ENCODE measurements around the gene SIVA1.

SIVA1 gene

DNA sequence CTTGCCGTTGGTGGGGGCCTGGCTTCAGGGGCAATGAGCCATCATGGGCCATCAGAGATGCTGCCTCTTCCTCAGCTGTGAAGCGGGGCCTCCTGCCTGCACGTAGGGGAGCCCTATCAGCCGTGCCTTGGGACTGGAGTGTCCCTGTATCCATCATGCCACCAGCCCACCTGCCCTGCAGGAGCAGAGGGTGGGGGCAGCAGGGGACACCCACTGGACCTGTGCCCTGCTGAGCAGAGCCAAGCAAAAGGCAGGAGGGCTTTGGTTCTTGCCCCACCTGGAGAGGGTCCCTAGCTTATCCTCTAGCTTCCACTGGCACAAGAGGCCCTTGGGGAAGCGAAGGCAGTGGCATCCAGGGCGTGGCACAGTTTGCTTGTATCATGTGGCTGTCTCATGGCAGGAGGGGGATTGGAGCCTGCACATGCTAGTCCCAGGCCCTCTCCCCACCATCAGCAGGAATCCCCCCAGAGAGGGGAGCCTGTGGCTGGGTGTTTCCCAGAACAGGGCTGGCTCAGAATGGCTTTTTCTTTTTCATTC, 18.8 kb upstream of the SIVA1 start:
- no peak; the same call in 2 of the 3 replicates for ATAC-seq
- TF ChIP-seq ZNF70 (CRISPR knock-in tag; IDR thresholded peaks at IDR 0.05) (no peak), PATZ1 (CRISPR knock-in tag; IDR thresholded peaks at IDR 0.05; ENCODE audit: borderline replicate concordance) (no peak), ZC3H10 (CRISPR knock-in tag; IDR thresholded peaks at IDR 0.05) (no peak), ZNF8 (CRISPR knock-in tag; IDR thresholded peaks at IDR 0.05) (no peak), TOX (CRISPR knock-in tag; IDR thresholded peaks at IDR 0.05; ENCODE audit: borderline replicate concordance) (no peak), PPARA (CRISPR knock-in tag; IDR thresholded peaks at IDR 0.05; ENCODE audit: borderline replicate concordance) (no peak), TCF4 (CRISPR knock-in tag; IDR thresholded peaks at IDR 0.05; ENCODE audit: borderline replicate concordance) (no peak)
- TF ChIP-seq, protein P1, sequence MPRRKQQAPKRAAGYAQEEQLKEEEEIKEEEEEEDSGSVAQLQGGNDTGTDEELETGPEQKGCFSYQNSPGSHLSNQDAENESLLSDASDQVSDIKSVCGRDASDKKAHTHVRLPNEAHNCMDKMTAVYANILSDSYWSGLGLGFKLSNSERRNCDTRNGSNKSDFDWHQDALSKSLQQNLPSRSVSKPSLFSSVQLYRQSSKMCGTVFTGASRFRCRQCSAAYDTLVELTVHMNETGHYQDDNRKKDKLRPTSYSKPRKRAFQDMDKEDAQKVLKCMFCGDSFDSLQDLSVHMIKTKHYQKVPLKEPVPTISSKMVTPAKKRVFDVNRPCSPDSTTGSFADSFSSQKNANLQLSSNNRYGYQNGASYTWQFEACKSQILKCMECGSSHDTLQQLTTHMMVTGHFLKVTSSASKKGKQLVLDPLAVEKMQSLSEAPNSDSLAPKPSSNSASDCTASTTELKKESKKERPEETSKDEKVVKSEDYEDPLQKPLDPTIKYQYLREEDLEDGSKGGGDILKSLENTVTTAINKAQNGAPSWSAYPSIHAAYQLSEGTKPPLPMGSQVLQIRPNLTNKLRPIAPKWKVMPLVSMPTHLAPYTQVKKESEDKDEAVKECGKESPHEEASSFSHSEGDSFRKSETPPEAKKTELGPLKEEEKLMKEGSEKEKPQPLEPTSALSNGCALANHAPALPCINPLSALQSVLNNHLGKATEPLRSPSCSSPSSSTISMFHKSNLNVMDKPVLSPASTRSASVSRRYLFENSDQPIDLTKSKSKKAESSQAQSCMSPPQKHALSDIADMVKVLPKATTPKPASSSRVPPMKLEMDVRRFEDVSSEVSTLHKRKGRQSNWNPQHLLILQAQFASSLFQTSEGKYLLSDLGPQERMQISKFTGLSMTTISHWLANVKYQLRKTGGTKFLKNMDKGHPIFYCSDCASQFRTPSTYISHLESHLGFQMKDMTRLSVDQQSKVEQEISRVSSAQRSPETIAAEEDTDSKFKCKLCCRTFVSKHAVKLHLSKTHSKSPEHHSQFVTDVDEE (CRISPR knock-in tag; IDR thresholded peaks at IDR 0.05) = no peak

DNA sequence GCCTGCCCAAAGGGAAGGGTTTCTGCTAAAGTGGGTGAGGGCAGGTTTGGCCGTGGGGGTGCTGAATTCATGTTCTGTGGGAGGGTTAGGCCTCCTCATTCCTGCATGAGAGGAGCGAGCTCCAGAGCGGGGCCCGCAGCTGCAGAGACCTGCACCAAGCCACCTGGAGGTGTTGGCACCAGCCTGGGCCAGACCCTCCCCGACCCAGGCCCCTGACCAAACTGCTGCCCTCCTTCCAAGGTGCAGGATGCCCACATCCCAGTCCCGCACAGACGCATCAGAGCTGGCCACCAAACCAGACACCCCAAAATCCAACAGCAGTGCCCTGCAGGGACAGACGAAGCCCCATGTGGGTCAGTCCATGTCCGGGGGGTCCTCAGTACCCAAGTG, 18.4 kb upstream of the SIVA1 start:
- TF ChIP-seq PATZ1 (CRISPR knock-in tag; IDR thresholded peaks at IDR 0.05; ENCODE audit: borderline replicate concordance) = no peak
- TF ChIP-seq RARB (CRISPR knock-in tag; IDR thresholded peaks at IDR 0.05) = no peak
- ATAC-seq = no peak

DNA sequence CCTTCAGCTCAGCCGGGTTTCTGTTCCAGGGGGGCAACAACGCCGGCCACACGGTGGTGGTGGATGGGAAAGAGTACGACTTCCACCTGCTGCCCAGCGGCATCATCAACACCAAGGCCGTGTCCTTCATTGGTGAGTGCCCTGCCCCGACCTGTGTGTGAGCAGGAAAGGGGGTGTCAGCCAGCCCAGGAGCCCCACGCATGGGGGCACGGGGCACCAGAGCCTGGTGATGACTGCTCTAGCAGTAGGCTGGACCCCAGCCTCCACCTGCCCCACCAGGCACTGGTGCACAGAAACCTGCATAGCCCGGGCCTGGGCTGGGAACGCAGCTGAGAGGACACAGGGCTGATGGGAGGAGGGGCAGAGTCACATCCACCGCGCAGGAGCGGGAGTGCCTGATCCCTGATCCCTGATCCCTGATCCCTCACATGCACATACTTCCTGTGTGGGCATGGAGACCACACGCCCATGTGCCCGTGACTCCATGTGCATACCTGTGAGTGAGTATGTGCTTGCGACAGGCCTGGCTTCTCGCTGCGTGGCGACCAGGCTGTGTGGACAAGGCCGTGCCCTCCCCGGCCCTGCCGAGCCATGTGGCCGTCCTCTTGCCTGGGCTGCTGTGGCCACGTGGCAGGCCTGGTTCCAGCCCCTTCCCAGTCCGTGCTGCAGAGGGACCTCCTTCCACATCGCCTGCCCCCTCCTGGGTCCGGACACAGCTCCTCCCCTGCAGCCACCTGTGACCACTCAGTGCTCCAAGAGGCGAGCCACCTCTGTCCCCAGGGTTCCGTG, 17.8 kb upstream of the SIVA1 start:
- no peak for ATAC-seq
- TF ChIP-seq CSDC2 (CRISPR knock-in tag; IDR thresholded peaks at IDR 0.05) (no peak), PPARA (CRISPR knock-in tag; IDR thresholded peaks at IDR 0.05; ENCODE audit: borderline replicate concordance) (no peak), TOX (CRISPR knock-in tag; IDR thresholded peaks at IDR 0.05; ENCODE audit: borderline replicate concordance) (no peak), POU6F1 (CRISPR knock-in tag; IDR thresholded peaks at IDR 0.05; ENCODE audit: borderline replicate concordance, low read depth) (no peak), CSRNP3 (CRISPR knock-in tag; IDR thresholded peaks at IDR 0.05) (no peak), GLIS3 (CRISPR knock-in tag; IDR thresholded peaks at IDR 0.05) (no peak), ZNF8 (CRISPR knock-in tag; IDR thresholded peaks at IDR 0.05) (no peak), ISL1 (CRISPR knock-in tag; IDR thresholded peaks at IDR 0.05) (no peak), ZNF565 (CRISPR knock-in tag; conservative IDR thresholded peaks at IDR 0.05; ENCODE audit: low read depth) (no peak)

Data from SK-N-SH treated with all-trans-retinoic acid at 6 μM for 48 hours (cell line).